ENCODE measurements around the gene MAPKAP1.

MAPKAP1 gene

GRCh38 chr9:125587819-125588460, 119.1 kb downstream of the MAPKAP1 start:
- ChIA-PET POLR2A (no interaction called here), CTCF (no interaction called here)
- no peak for DNase-seq (ENCODE audit: extremely low spot score)
- TF ChIP-seq FOXA1 (IDR thresholded peaks at IDR 0.05), result no peak
- no peak for TF ChIP-seq L3MBTL2 (conservative IDR thresholded peaks at IDR 0.05)
- TF ChIP-seq CTBP1 (IDR thresholded peaks at IDR 0.05; ENCODE audit: borderline replicate concordance), result no peak
- no peak for TF ChIP-seq LEF1 (IDR thresholded peaks at IDR 0.05; ENCODE audit: borderline replicate concordance)
- no peak for TF ChIP-seq ELF4 (IDR thresholded peaks at IDR 0.05)
- TF ChIP-seq FOXM1 (IDR thresholded peaks at IDR 0.05; ENCODE audit: borderline replicate concordance), result no peak

GRCh38 chr9:125586172-125586511, 120.9 kb downstream of the MAPKAP1 start:
- CTCF ChIA-PET, result no interaction called here
- TF ChIP-seq L3MBTL2 (conservative IDR thresholded peaks at IDR 0.05), result no peak
- no peak for TF ChIP-seq ARNT (IDR thresholded peaks at IDR 0.05)
- TF ChIP-seq TARDBP (IDR thresholded peaks at IDR 0.05), result no peak
- no peak for TF ChIP-seq FOXM1 (IDR thresholded peaks at IDR 0.05; ENCODE audit: borderline replicate concordance)
- TF ChIP-seq FOXA1 (IDR thresholded peaks at IDR 0.05), result no peak
- TF ChIP-seq HDGF (IDR thresholded peaks at IDR 0.05; ENCODE audit: borderline replicate concordance), result no peak
- TF ChIP-seq PKNOX1 (IDR thresholded peaks at IDR 0.05), result no peak
- TF ChIP-seq SUZ12 (IDR thresholded peaks at IDR 0.05), result no peak
- no peak for TF ChIP-seq LEF1 (IDR thresholded peaks at IDR 0.05; ENCODE audit: borderline replicate concordance)
- no peak for TF ChIP-seq SP1 (IDR thresholded peaks at IDR 0.05)
- TF ChIP-seq CTBP1 (IDR thresholded peaks at IDR 0.05; ENCODE audit: borderline replicate concordance), result no peak
- TF ChIP-seq ZNF384 (IDR thresholded peaks at IDR 0.05), result no peak
- TF ChIP-seq ELF4 (IDR thresholded peaks at IDR 0.05), result no peak
- no peak for TF ChIP-seq NFRKB (IDR thresholded peaks at IDR 0.05)
- TF ChIP-seq FOXK2 (IDR thresholded peaks at IDR 0.05), result no peak
- no peak for TF ChIP-seq BHLHE40 (IDR thresholded peaks at IDR 0.05; ENCODE audit: borderline replicate concordance)
- POLR2A ChIA-PET, result no interaction called here
- DNase-seq (ENCODE audit: extremely low spot score), result no peak

GRCh38 chr9:125585503-125586171, 121.4 kb downstream of the MAPKAP1 start:
- TF ChIP-seq HDGF (IDR thresholded peaks at IDR 0.05; ENCODE audit: borderline replicate concordance) (no peak), SUZ12 (IDR thresholded peaks at IDR 0.05) (no peak), PKNOX1 (IDR thresholded peaks at IDR 0.05) (no peak), ARNT (IDR thresholded peaks at IDR 0.05) (no peak), LEF1 (IDR thresholded peaks at IDR 0.05; ENCODE audit: borderline replicate concordance) (no peak), TARDBP (IDR thresholded peaks at IDR 0.05) (no peak), SP1 (IDR thresholded peaks at IDR 0.05) (no peak), FOXM1 (IDR thresholded peaks at IDR 0.05; ENCODE audit: borderline replicate concordance) (no peak), ELF4 (IDR thresholded peaks at IDR 0.05) (no peak), NFRKB (IDR thresholded peaks at IDR 0.05) (no peak), CTBP1 (IDR thresholded peaks at IDR 0.05; ENCODE audit: borderline replicate concordance) (no peak), ZNF384 (IDR thresholded peaks at IDR 0.05) (no peak), BHLHE40 (IDR thresholded peaks at IDR 0.05; ENCODE audit: borderline replicate concordance) (no peak), FOXK2 (IDR thresholded peaks at IDR 0.05) (no peak), FOXA1 (IDR thresholded peaks at IDR 0.05) (no peak), L3MBTL2 (conservative IDR thresholded peaks at IDR 0.05) (no peak)
- no peak for DNase-seq (ENCODE audit: extremely low spot score)
- ChIA-PET CTCF (no interaction called here), POLR2A (no interaction called here)

GRCh38 chr9:125580701-125581286, 126.2 kb downstream of the MAPKAP1 start:
- ChIA-PET POLR2A (no interaction called here), CTCF (no interaction called here)
- no peak for DNase-seq (ENCODE audit: extremely low spot score)
- TF ChIP-seq BHLHE40 (IDR thresholded peaks at IDR 0.05; ENCODE audit: borderline replicate concordance) (no peak), FOXK2 (IDR thresholded peaks at IDR 0.05) (no peak), FOXA1 (IDR thresholded peaks at IDR 0.05) (no peak), LEF1 (IDR thresholded peaks at IDR 0.05; ENCODE audit: borderline replicate concordance) (no peak), FOXM1 (IDR thresholded peaks at IDR 0.05; ENCODE audit: borderline replicate concordance) (no peak), NFRKB (IDR thresholded peaks at IDR 0.05) (no peak), TARDBP (IDR thresholded peaks at IDR 0.05) (no peak), HDGF (IDR thresholded peaks at IDR 0.05; ENCODE audit: borderline replicate concordance) (no peak), PKNOX1 (IDR thresholded peaks at IDR 0.05) (no peak), ELF4 (IDR thresholded peaks at IDR 0.05) (no peak), CTBP1 (IDR thresholded peaks at IDR 0.05; ENCODE audit: borderline replicate concordance) (no peak), SP1 (IDR thresholded peaks at IDR 0.05) (no peak), SUZ12 (IDR thresholded peaks at IDR 0.05) (no peak), ZNF384 (IDR thresholded peaks at IDR 0.05) (no peak), ARNT (IDR thresholded peaks at IDR 0.05) (no peak), L3MBTL2 (conservative IDR thresholded peaks at IDR 0.05) (no peak)

GRCh38 chr9:125579030-125579932, 127.7 kb downstream of the MAPKAP1 start:
- no peak for DNase-seq (ENCODE audit: extremely low spot score)
- POLR2A ChIA-PET, result no interaction called here
- CTCF ChIA-PET, result no interaction called here
- no peak for TF ChIP-seq TARDBP (IDR thresholded peaks at IDR 0.05)
- no peak for TF ChIP-seq FOXA1 (IDR thresholded peaks at IDR 0.05)
- no peak for TF ChIP-seq ARNT (IDR thresholded peaks at IDR 0.05)
- TF ChIP-seq CTBP1 (IDR thresholded peaks at IDR 0.05; ENCODE audit: borderline replicate concordance), result no peak
- no peak for TF ChIP-seq SP1 (IDR thresholded peaks at IDR 0.05)
- no peak for TF ChIP-seq PKNOX1 (IDR thresholded peaks at IDR 0.05)
- TF ChIP-seq NFRKB (IDR thresholded peaks at IDR 0.05), result no peak
- TF ChIP-seq BHLHE40 (IDR thresholded peaks at IDR 0.05; ENCODE audit: borderline replicate concordance), result no peak
- TF ChIP-seq LEF1 (IDR thresholded peaks at IDR 0.05; ENCODE audit: borderline replicate concordance), result no peak
- TF ChIP-seq SUZ12 (IDR thresholded peaks at IDR 0.05), result no peak
- no peak for TF ChIP-seq HDGF (IDR thresholded peaks at IDR 0.05; ENCODE audit: borderline replicate concordance)
- TF ChIP-seq FOXM1 (IDR thresholded peaks at IDR 0.05; ENCODE audit: borderline replicate concordance), result no peak
- TF ChIP-seq FOXK2 (IDR thresholded peaks at IDR 0.05), result no peak
- no peak for TF ChIP-seq L3MBTL2 (conservative IDR thresholded peaks at IDR 0.05)
- TF ChIP-seq ZNF384 (IDR thresholded peaks at IDR 0.05), result no peak
- no peak for TF ChIP-seq ELF4 (IDR thresholded peaks at IDR 0.05)

Data from HEK293T (cell line).